ENCODE results near the gene HDAC11.

- TF ChIP-seq IRF2 (CRISPR knock-in tag; IDR thresholded peaks at IDR 0.05) (no peak), MITF (IDR thresholded peaks at IDR 0.05) (no peak), BRCA1 (IDR thresholded peaks at IDR 0.05) (no peak), BRCA1 (CRISPR knock-in tag; IDR thresholded peaks at IDR 0.05) (no peak)
These were observed 52.0 kb downstream of the HDAC11 start for GRCh38 chr3:13532085-13532484.

Measured in K562 (cell line).